ENCODE data around the gene ZNF283.

The ZNF283 gene

GRCh38 chr19:43789029-43789428 is 38.1 kb upstream of the ZNF283 start:
- Histone ChIP-seq H3K9me3 (ENCODE audit: control insufficient read depth, low read length) (no peaks in the 10 kb centered on the region), H3K9ac (no peak overlapping the region), H3K4me1 (no peaks in the 10 kb centered on the region), H2AFZ (no peak overlapping the region), H3K4me3 (ENCODE audit: low read depth, low read length) (no peak overlapping the region), H3K36me3 (ENCODE audit: control insufficient read depth, insufficient read depth, low read length) (no peaks in the 10 kb centered on the region), H3K4me2 (ENCODE audit: low read length) (no peak overlapping the region), H3K79me2 (no peaks in the 10 kb centered on the region), H3K27ac (no peak overlapping the region), H3K27me3 (ENCODE audit: control insufficient read depth, insufficient read depth, low read length) (no peaks in the 10 kb centered on the region)
- no peak for TF ChIP-seq CTCF (IDR thresholded peaks at IDR 0.05)

- H3K9me3 ChIP-seq (ENCODE audit: control insufficient read depth, low read length): no peaks in the 10 kb centered on the region
- no peak for TF ChIP-seq CTCF (IDR thresholded peaks at IDR 0.05)
- H3K4me1 ChIP-seq: no peaks in the 10 kb centered on the region
Observed at GRCh38 chr19:43790587-43790986, 36.5 kb upstream of the ZNF283 start.

GRCh38 chr19:43797118-43797517 is 30.0 kb upstream of the ZNF283 start:
- Histone ChIP-seq H3K4me1 (no peaks in the 10 kb centered on the region), H3K9me3 (ENCODE audit: control insufficient read depth, low read length) (no peaks in the 10 kb centered on the region), H3K36me3 (ENCODE audit: control insufficient read depth, insufficient read depth, low read length) (no peaks in the 10 kb centered on the region), H3K9ac (no peak overlapping the region), H3K27ac (no peak overlapping the region), H3K4me3 (ENCODE audit: low read depth, low read length) (no peak overlapping the region), H2AFZ (no peak overlapping the region), H3K27me3 (ENCODE audit: control insufficient read depth, insufficient read depth, low read length) (no peaks in the 10 kb centered on the region), H3K79me2 (no peaks in the 10 kb centered on the region), H3K4me2 (ENCODE audit: low read length) (no peak overlapping the region)
- TF ChIP-seq CTCF (IDR thresholded peaks at IDR 0.05): no peak

More at GRCh38 chr19:43790587-43790986, 36.5 kb upstream of the ZNF283 start:
- Histone ChIP-seq H3K9ac (no peak overlapping the region), H3K4me2 (ENCODE audit: low read length) (no peak overlapping the region), H3K79me2 (no peaks in the 10 kb centered on the region), H3K27ac (no peak overlapping the region), H3K27me3 (ENCODE audit: control insufficient read depth, insufficient read depth, low read length) (no peaks in the 10 kb centered on the region), H2AFZ (no peak overlapping the region), H3K4me3 (ENCODE audit: low read depth, low read length) (no peak overlapping the region), H3K36me3 (ENCODE audit: control insufficient read depth, insufficient read depth, low read length) (no peaks in the 10 kb centered on the region)

GRCh38 chr19:43797556-43797955 is 29.6 kb upstream of the ZNF283 start:
- no peak overlapping the region for H3K4me2 ChIP-seq (ENCODE audit: low read length)
- no peaks in the 10 kb centered on the region for H3K4me1 ChIP-seq
- H3K9ac ChIP-seq: no peak overlapping the region
- no peaks in the 10 kb centered on the region for H3K36me3 ChIP-seq (ENCODE audit: control insufficient read depth, insufficient read depth, low read length)
- H3K9me3 ChIP-seq (ENCODE audit: control insufficient read depth, low read length): no peaks in the 10 kb centered on the region
- H2AFZ ChIP-seq: no peak overlapping the region
- no peak for TF ChIP-seq CTCF (IDR thresholded peaks at IDR 0.05)
- H3K4me3 ChIP-seq (ENCODE audit: low read depth, low read length): no peak overlapping the region
- no peaks in the 10 kb centered on the region for H3K79me2 ChIP-seq
- no peak overlapping the region for H3K27ac ChIP-seq
- H3K27me3 ChIP-seq (ENCODE audit: control insufficient read depth, insufficient read depth, low read length): no peaks in the 10 kb centered on the region

GRCh38 chr19:43798026-43798545 is 29.0 kb upstream of the ZNF283 start:
- no peaks in the 10 kb centered on the region for H3K79me2 ChIP-seq
- H3K4me1 ChIP-seq: no peaks in the 10 kb centered on the region
- no peaks in the 10 kb centered on the region for H3K27me3 ChIP-seq (ENCODE audit: control insufficient read depth, insufficient read depth, low read length)
- no peak overlapping the region for H3K9ac ChIP-seq
- peak overlapping the region; percentile 27 for H3K4me3 ChIP-seq (ENCODE audit: low read depth, low read length)
- no peak for TF ChIP-seq CTCF (IDR thresholded peaks at IDR 0.05)
- no peaks in the 10 kb centered on the region for H3K9me3 ChIP-seq (ENCODE audit: control insufficient read depth, low read length)
- H3K4me2 ChIP-seq (ENCODE audit: low read length): peak overlapping the region; percentile 48
- no peaks in the 10 kb centered on the region for H3K36me3 ChIP-seq (ENCODE audit: control insufficient read depth, insufficient read depth, low read length)
- no peak overlapping the region for H3K27ac ChIP-seq
- H2AFZ ChIP-seq: peak overlapping the region; percentile 87
